Small intestine (tissue), 7 donors: ENCODE results near the gene SDE2. TPM values are rescaled to one million over a fixed set of nuclear protein-coding genes. Genes with fewer than 3 reads are reported as not detected.
"Not testable (repeated sequence)": the region's sequence is repeated elsewhere in the genome, so short reads cannot be mapped to it uniquely, and the experiment has no call there.

Experiments
- DNase-seq, 2 donors: peaks; one replicate each; pipeline versions ENCODE4 v3.0.0 to v3.0.0-alpha.2; 2013
- FAIRE-seq: peaks from 2 replicates; lab custom pipeline; 2012; peaks lifted over from hg19 to GRCh38; lab: Jason Lieb, UNC
- H3K27ac ChIP-seq, 3 donors: one replicate each; pipeline ENCODE4 v1.5.1; 2013; ENCODE audit warnings: low read length in 2 of 3, mild to moderate bottlenecking in 2 of 3, control low read depth in 1 of 3, inconsistent platforms in 1 of 3, low read depth in 1 of 3, moderate library complexity in 1 of 3
- H3K27me3 ChIP-seq, 3 donors: one replicate each; pipeline ENCODE4 v1.6.1; 2013; ENCODE audit warnings: low read length in 3 of 3, inconsistent platforms in 1 of 3; ENCODE audit not compliant: control insufficient read depth in 3 of 3, insufficient read depth in 3 of 3
- H3K36me3 ChIP-seq, 3 donors: one replicate each; pipeline ENCODE4 v1.6.1; 2013; ENCODE audit warnings: low read length in 3 of 3, inconsistent platforms in 1 of 3, low read depth in 1 of 3, mild to moderate bottlenecking in 1 of 3, moderate library complexity in 1 of 3; ENCODE audit not compliant: control insufficient read depth in 3 of 3, insufficient read depth in 2 of 3
- H3K4me1 ChIP-seq, 3 donors: one replicate each; pipeline ENCODE4 v1.6.1; 2013; ENCODE audit warnings: low read length in 2 of 3, inconsistent platforms in 1 of 3, low read depth in 1 of 3, mild to moderate bottlenecking in 1 of 3, moderate library complexity in 1 of 3; ENCODE audit not compliant: control insufficient read depth in 3 of 3, insufficient read depth in 2 of 3
- H3K4me3 ChIP-seq, 3 donors: one replicate each; pipeline ENCODE4 v1.5.1; 2013; ENCODE audit warnings: low read length in 3 of 3, control low read depth in 1 of 3, inconsistent platforms in 1 of 3, low read depth in 1 of 3, mild to moderate bottlenecking in 1 of 3, moderate library complexity in 1 of 3
- H3K9me3 ChIP-seq, 2 donors: one replicate each; pipeline ENCODE4 v1.6.1; 2013; ENCODE audit warnings: low read depth in 1 of 2, low read length in 1 of 2; ENCODE audit not compliant: control insufficient read depth in 2 of 2, insufficient read depth in 1 of 2
- WGBS, 3 donors: extraction: QIAGEN DNeasy Blood & Tissue Kit; methylation state at CpG; one replicate each; pipeline ENCODE4 v1.1.7; 2013; 5-methylcytosine and 5-hydroxymethylcytosine counted together
- polyA plus RNA-seq, 4 donors: library from polyadenylated mRNA; stranded (reverse) in 3 of 4; unstranded in 1 of 4; fragments of 200-250 nt in 3 of 4; fragments of 120-200 nt in 1 of 4; gene quantifications; one replicate each; pipeline versions ENCODE4 v1.2.1 to v1.2.3, GENCODE V29; 2013
- donor health status: healthy with polysubstance abuse.
- donor health status: control.
- donor health status: control.
- donor health status: Bipolar disorder and iron deficiency.
- donor health status: healthy.

SDE2 gene
- polyA plus RNA-seq, 4 donors: 7.8 to 16.8 (median 9.7) TPM

- H3K27ac ChIP-seq: no peak overlapping the region
- no peak for FAIRE-seq
- peaks cover 4 to 39% (median 13%) of the 10 kb centered on the region in 3 donors for H3K36me3 ChIP-seq
Measured at GRCh38 chr1:225979421-225979820, 19.7 kb downstream of the SDE2 start.

GRCh38 chr1:225977937-225978748, 21.0 kb downstream of the SDE2 start:
- H3K27me3 ChIP-seq: no peaks in the 10 kb centered on the region
- FAIRE-seq: no peak
- no peak for DNase-seq
- WGBS, 3 donors: 74 to 79% (median 78%) methylated on average over 15 of the region's 15 CpGs
- peaks cover 4 to 30% (median 13%) of the 10 kb centered on the region in 3 donors for H3K36me3 ChIP-seq
- H3K9me3 ChIP-seq: peaks cover 0 to 12% of the 10 kb centered on the region in 2 donors
- H3K4me1 ChIP-seq: no peaks in the 10 kb centered on the region
- H3K4me3 ChIP-seq: no peak overlapping the region
- H3K27ac ChIP-seq: no peak overlapping the region

More at GRCh38 chr1:225979421-225979820, 19.7 kb downstream of the SDE2 start:
- H3K27me3 ChIP-seq: no peaks in the 10 kb centered on the region
- peaks cover 0 to 12% of the 10 kb centered on the region in 2 donors for H3K9me3 ChIP-seq
- no peak for DNase-seq
- WGBS, 3 donors: 86 to 96% (median 95%) methylated on average over 1 of the region's 1 CpG
- no peak overlapping the region for H3K4me3 ChIP-seq
- H3K4me1 ChIP-seq: no peaks in the 10 kb centered on the region

GRCh38 chr1:225975146-225975545, 24.0 kb downstream of the SDE2 start:
- peaks cover 0 to 12% (median 7%) of the 10 kb centered on the region in 3 donors for H3K36me3 ChIP-seq
- not testable (repeated sequence) for H3K4me3 ChIP-seq, H3K9me3 ChIP-seq, DNase-seq, FAIRE-seq, H3K4me1 ChIP-seq, H3K27me3 ChIP-seq, H3K27ac ChIP-seq
- 93 to 94% (median 94%) methylated on average over 12 of the region's 12 CpGs for WGBS, 3 donors

- no peak overlapping the region for H3K4me3 ChIP-seq
- peaks cover 0 to 10% (median 5%) of the 10 kb centered on the region in 3 donors for H3K36me3 ChIP-seq
- no peak for FAIRE-seq
- H3K9me3 ChIP-seq: peaks cover 0 to 2% of the 10 kb centered on the region in 2 donors
- no peaks in the 10 kb centered on the region for H3K27me3 ChIP-seq
- WGBS, 3 donors: 82 to 95% (median 92%) methylated on average over 9 to 10 of the region's 10 CpGs
- no peaks in the 10 kb centered on the region for H3K4me1 ChIP-seq
- no peak for DNase-seq
- H3K27ac ChIP-seq: no peak overlapping the region
Measured at GRCh38 chr1:225974454-225974853, 24.7 kb downstream of the SDE2 start.

- FAIRE-seq (no peak), DNase-seq (peak; percentile 59 to 71)
- no peak overlapping the region for H3K4me3 ChIP-seq
- peaks cover 0 to 6% (median 0%) of the 10 kb centered on the region in 3 donors for H3K4me1 ChIP-seq
- 19 to 53% (median 33%) methylated on average over 5 of the region's 5 CpGs for WGBS, 3 donors
- H3K27me3 ChIP-seq: no peaks in the 10 kb centered on the region
- peaks cover 0 to 2% of the 10 kb centered on the region in 2 donors for H3K9me3 ChIP-seq
- peaks cover 0 to 5% (median 3%) of the 10 kb centered on the region in 3 donors for H3K36me3 ChIP-seq
- H3K27ac ChIP-seq: no peak overlapping the region
Measured at GRCh38 chr1:225973158-225973557, 26.0 kb downstream of the SDE2 start.

GRCh38 chr1:225972344-225973152, 26.6 kb downstream of the SDE2 start:
- FAIRE-seq: no peak
- no peak for DNase-seq
- Histone ChIP-seq H3K4me3 (no peak overlapping the region), H3K27ac (no peak overlapping the region), H3K36me3 (peaks cover 0 to 1% (median 1%) of the 10 kb centered on the region in 3 donors), H3K9me3 (peaks cover 0 to 2% of the 10 kb centered on the region in 2 donors), H3K27me3 (no peaks in the 10 kb centered on the region), H3K4me1 (peaks cover 0 to 6% (median 0%) of the 10 kb centered on the region in 3 donors)
- 81 to 88% (median 88%) methylated on average over 15 of the region's 15 CpGs for WGBS, 3 donors

- FAIRE-seq, H3K4me1 ChIP-seq, H3K27ac ChIP-seq, H3K27me3 ChIP-seq, H3K4me3 ChIP-seq, H3K36me3 ChIP-seq, DNase-seq, H3K9me3 ChIP-seq: not testable (repeated sequence)
- WGBS, 3 donors: 84 to 87% (median 84%) methylated on average over 16 of the region's 16 CpGs
Measured at GRCh38 chr1:225970592-225971157, 28.5 kb downstream of the SDE2 start.

GRCh38 chr1:225969751-225970150, 29.4 kb downstream of the SDE2 start:
- not testable (repeated sequence) for H3K4me1 ChIP-seq, H3K9me3 ChIP-seq, DNase-seq, H3K4me3 ChIP-seq, H3K27me3 ChIP-seq, H3K36me3 ChIP-seq, H3K27ac ChIP-seq, FAIRE-seq
- WGBS, 3 donors: 94 to 100% (median 95%) methylated on average over 8 to 28 of the region's 28 CpGs
